H9 (cell line): ENCODE data around the gene EXD1. TPM values are rescaled to one million over a fixed set of nuclear protein-coding genes. Genes with fewer than 3 reads are reported as not detected.

Experiments
- DNase-seq: peaks from one replicate; pipeline ENCODE4 v3.0.0-alpha.2; 2017
- H2AFZ ChIP-seq: one replicate; pipeline ENCODE4 v1.6.1; 2013; ENCODE audit warnings: mild to moderate bottlenecking, low read length, control low read depth, moderate library complexity
- H2AK5ac ChIP-seq: 2 replicates; pipeline ENCODE4 v1.6.1; 2013; ENCODE audit warnings: low read length, control low read depth, mixed read lengths; ENCODE audit not compliant: insufficient read length
- H2BK120ac ChIP-seq: one replicate; pipeline ENCODE4 v1.6.1; 2013; ENCODE audit warnings: low read depth, mild to moderate bottlenecking, low read length, control low read depth, inconsistent platforms; ENCODE audit not compliant: poor library complexity, severe bottlenecking
- H2BK12ac ChIP-seq: 2 replicates; pipeline ENCODE4 v1.6.1; 2013; ENCODE audit warnings: low read length, control low read depth, mixed read lengths, low read depth; ENCODE audit not compliant: insufficient read length
- H2BK15ac ChIP-seq: 2 replicates; pipeline ENCODE4 v1.6.1; 2013; ENCODE audit warnings: low read depth, low read length, control low read depth
- H2BK20ac ChIP-seq: one replicate; pipeline ENCODE4 v1.6.1; 2013; ENCODE audit warnings: low read depth, mild to moderate bottlenecking, low read length, control low read depth, inconsistent platforms; ENCODE audit not compliant: poor library complexity, severe bottlenecking
- H2BK5ac ChIP-seq: 2 replicates; pipeline ENCODE4 v1.6.1; 2013; ENCODE audit warnings: low read length, control low read depth, mixed read lengths; ENCODE audit not compliant: insufficient read length
- H3K14ac ChIP-seq: 2 replicates; pipeline ENCODE4 v1.6.1; 2013; ENCODE audit warnings: low read length, control low read depth; ENCODE audit not compliant: insufficient read depth
- H3K18ac ChIP-seq: 2 replicates; pipeline ENCODE4 v1.6.1; 2013; ENCODE audit warnings: low read depth, mild to moderate bottlenecking, mixed read lengths, low read length, control low read depth; ENCODE audit not compliant: insufficient read length
- H3K23ac ChIP-seq: 2 replicates; pipeline ENCODE4 v1.6.1; 2013; ENCODE audit warnings: low read length, control low read depth, mixed read lengths, low read depth; ENCODE audit not compliant: insufficient read length
- H3K23me2 ChIP-seq: 2 replicates; pipeline ENCODE4 v1.6.1; 2013; ENCODE audit warnings: low read depth, mild to moderate bottlenecking, mixed read lengths, low read length, control low read depth; ENCODE audit not compliant: insufficient read length, poor library complexity, severe bottlenecking
- H3K27ac ChIP-seq: 2 replicates; pipeline ENCODE4 v1.5.1; 2013; ENCODE audit warnings: low read length, control low read depth, mixed read lengths, low read depth; ENCODE audit not compliant: insufficient read length
- H3K27me3 ChIP-seq: 2 replicates; pipeline ENCODE4 v1.6.1; 2013; ENCODE audit warnings: low read length, control low read depth, inconsistent platforms; ENCODE audit not compliant: insufficient read depth
- H3K4ac ChIP-seq: 2 replicates; pipeline ENCODE4 v1.6.1; 2013; ENCODE audit warnings: low read depth, mild to moderate bottlenecking, control low read depth, inconsistent platforms, low read length, moderate library complexity
- H3K4me1 ChIP-seq: 2 replicates; pipeline ENCODE4 v1.6.1; 2013; ENCODE audit warnings: low read length, control low read depth, inconsistent platforms; ENCODE audit not compliant: insufficient read depth
- H3K4me2 ChIP-seq: 2 replicates; pipeline ENCODE4 v1.6.1; 2013; ENCODE audit warnings: low read length, control low read depth, mixed read lengths; ENCODE audit not compliant: insufficient read length, insufficient read depth
- H3K56ac ChIP-seq: 2 replicates; pipeline ENCODE4 v1.6.1; 2013; ENCODE audit warnings: low read depth, mild to moderate bottlenecking, mixed read lengths, low read length, control low read depth; ENCODE audit not compliant: insufficient read length
- H3K79me1 ChIP-seq: 2 replicates; pipeline ENCODE4 v1.6.1; 2013; ENCODE audit warnings: low read depth, mild to moderate bottlenecking, moderate library complexity, low read length, control low read depth, inconsistent platforms; ENCODE audit not compliant: insufficient read depth, poor library complexity, severe bottlenecking
- H3K79me2 ChIP-seq: 2 replicates; pipeline ENCODE4 v1.6.1; 2013; ENCODE audit warnings: low read length, control low read depth, inconsistent platforms; ENCODE audit not compliant: insufficient read depth
- H3K9ac ChIP-seq: 2 replicates; pipeline ENCODE4 v1.6.1; 2013; ENCODE audit warnings: low read length, control low read depth, mixed read lengths; ENCODE audit not compliant: insufficient read length; ENCODE audit errors: extremely low read depth
- H3K9me3 ChIP-seq: one replicate; pipeline ENCODE4 v1.6.1; 2013; ENCODE audit warnings: low read depth, low read length, inconsistent platforms; ENCODE audit not compliant: control insufficient read depth
- H3T11ph ChIP-seq: one replicate; pipeline ENCODE4 v1.6.1; 2013; ENCODE audit warnings: mild to moderate bottlenecking, low read length, control low read depth, inconsistent platforms
- H4K20me1 ChIP-seq: one replicate; pipeline ENCODE4 v1.6.1; 2013; ENCODE audit not compliant: control insufficient read depth, insufficient read length, insufficient read depth
- H4K5ac ChIP-seq: 2 replicates; pipeline ENCODE4 v1.6.1; 2013; ENCODE audit warnings: low read depth, mild to moderate bottlenecking, mixed read lengths, low read length, control low read depth; ENCODE audit not compliant: insufficient read length
- H4K8ac ChIP-seq: replicated peaks from 2 replicates; pipeline ENCODE4 v1.6.1; 2013; ENCODE audit warnings: low read length, control low read depth, mixed read lengths, low read depth; ENCODE audit not compliant: insufficient read length
- H4K91ac ChIP-seq: 2 replicates; pipeline ENCODE4 v1.6.1; 2013; ENCODE audit warnings: low read depth, mild to moderate bottlenecking, moderate library complexity, mixed read lengths, low read length, control low read depth; ENCODE audit not compliant: insufficient read length
- H3K27ac Mint-ChIP-seq, 3 experiments: 2 replicates in 2 of 3; 3 replicates in 1 of 3; pipeline ENCODE4 v1.8.0; 2020 to 2021; ENCODE audit warnings: mixed read lengths in 3 of 3, mild to moderate bottlenecking in 1 of 3, moderate library complexity in 1 of 3
- H3K27me3 Mint-ChIP-seq: 2 replicates; pipeline ENCODE4 v1.8.0; 2021; ENCODE audit warnings: low read depth, mild to moderate bottlenecking, moderate library complexity, mixed read lengths
- H3K36me3 Mint-ChIP-seq, 3 experiments: 2 replicates in 2 of 3; 3 replicates in 1 of 3; pipeline ENCODE4 v1.8.0; 2020 to 2021; ENCODE audit warnings: low read depth in 3 of 3, mixed read lengths in 3 of 3; ENCODE audit not compliant: insufficient read depth in 1 of 3
- H3K4me1 Mint-ChIP-seq, 2 experiments: 2 replicates each; pipeline ENCODE4 v1.8.0; 2020; ENCODE audit warnings: mixed read lengths in 2 of 2
- H3K4me3 Mint-ChIP-seq, 2 experiments: 2 replicates in 1 of 2; 3 replicates in 1 of 2; pipeline ENCODE4 v1.8.0; 2020 to 2021; ENCODE audit warnings: mild to moderate bottlenecking in 2 of 2, mixed read lengths in 2 of 2, moderate library complexity in 1 of 2
- H3K9me3 Mint-ChIP-seq, 2 experiments: 2 replicates in 1 of 2; 3 replicates in 1 of 2; pipeline ENCODE4 v1.8.0; 2020; ENCODE audit warnings: mild to moderate bottlenecking in 2 of 2, mixed read lengths in 2 of 2, moderate library complexity in 1 of 2
- WGBS: extraction: QIAGEN DNeasy Blood & Tissue Kit; methylation state at CpG from one replicate; pipeline ENCODE4 v1.1.7; 2013; ENCODE audit warnings: missing lambda C conversion rate, low lambda C conversion rate, mixed read lengths; ENCODE audit not compliant: insufficient read length; ENCODE audit errors: extremely low coverage; 5-methylcytosine and 5-hydroxymethylcytosine counted together
- total RNA-seq: library from RNA; stranded (reverse); gene quantifications from 2 replicates; pipeline ENCODE4 v1.2.1, GENCODE V29; 2021
- TF ChIP-seq, protein P1 (sequence below): fragments of 200-600 bp; sonication (generic); conservative IDR thresholded peaks from 3 replicates; pipeline ENCODE4 v1.8.0; 2021; ENCODE audit warnings: antibody characterized with exemption, mild to moderate bottlenecking

The EXD1 gene
- total RNA-seq, 1 experiment from 2014 or later = not detected

DNA sequence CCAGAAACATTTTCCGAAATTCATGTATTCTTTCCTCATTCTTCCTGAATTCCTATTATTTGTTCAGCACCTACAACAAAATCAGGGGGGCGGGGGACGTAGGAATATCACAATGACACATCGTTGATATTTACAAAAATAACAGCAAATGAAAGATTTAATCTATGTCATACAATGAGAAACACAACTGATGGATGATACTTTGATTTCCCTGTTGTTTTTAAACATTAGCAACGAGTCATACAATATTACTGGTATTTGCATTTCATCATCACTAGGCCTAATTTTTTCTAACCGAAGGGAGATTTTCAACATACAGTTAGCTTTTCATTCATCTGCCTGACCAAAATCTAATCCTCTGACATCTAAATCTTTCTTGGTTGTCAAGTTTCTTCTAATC is 69.2 kb downstream of the EXD1 start:
- no peak overlapping the region for H3K27ac Mint-ChIP-seq
- Histone ChIP-seq H3T11ph (no peak overlapping the region), H3K9ac (no peak overlapping the region), H3K23me2 (no peaks in the 10 kb centered on the region), H2BK5ac (no peak overlapping the region), H2BK15ac (no peak overlapping the region), H4K8ac (no peak overlapping the region), H4K20me1 (no peaks in the 10 kb centered on the region), H3K23ac (no peak overlapping the region), H3K9me3 (no peaks in the 10 kb centered on the region), H3K4me1 (no peaks in the 10 kb centered on the region), H3K4ac (no peak overlapping the region), H3K56ac (no peak overlapping the region), H3K14ac (no peak overlapping the region), H3K79me2 (no peaks in the 10 kb centered on the region), H2BK20ac (no peak overlapping the region), H3K79me1 (no peaks in the 10 kb centered on the region), H3K27ac (no peak overlapping the region), H2AK5ac (no peak overlapping the region), H2AFZ (no peak overlapping the region), H2BK120ac (no peak overlapping the region), H3K4me2 (no peak overlapping the region), H3K18ac (no peak overlapping the region), H4K91ac (no peak overlapping the region), H4K5ac (no peak overlapping the region), H2BK12ac (no peak overlapping the region), H3K27me3 (no peaks in the 10 kb centered on the region)
- no peak overlapping the region for H3K4me3 Mint-ChIP-seq
- no CpG with 5 or more reads among the region's 6 CpGs for WGBS
- H3K27me3 Mint-ChIP-seq = no peaks in the 10 kb centered on the region
- DNase-seq = no peak
- no peaks in the 10 kb centered on the region for H3K36me3 Mint-ChIP-seq
- TF ChIP-seq, protein P1, sequence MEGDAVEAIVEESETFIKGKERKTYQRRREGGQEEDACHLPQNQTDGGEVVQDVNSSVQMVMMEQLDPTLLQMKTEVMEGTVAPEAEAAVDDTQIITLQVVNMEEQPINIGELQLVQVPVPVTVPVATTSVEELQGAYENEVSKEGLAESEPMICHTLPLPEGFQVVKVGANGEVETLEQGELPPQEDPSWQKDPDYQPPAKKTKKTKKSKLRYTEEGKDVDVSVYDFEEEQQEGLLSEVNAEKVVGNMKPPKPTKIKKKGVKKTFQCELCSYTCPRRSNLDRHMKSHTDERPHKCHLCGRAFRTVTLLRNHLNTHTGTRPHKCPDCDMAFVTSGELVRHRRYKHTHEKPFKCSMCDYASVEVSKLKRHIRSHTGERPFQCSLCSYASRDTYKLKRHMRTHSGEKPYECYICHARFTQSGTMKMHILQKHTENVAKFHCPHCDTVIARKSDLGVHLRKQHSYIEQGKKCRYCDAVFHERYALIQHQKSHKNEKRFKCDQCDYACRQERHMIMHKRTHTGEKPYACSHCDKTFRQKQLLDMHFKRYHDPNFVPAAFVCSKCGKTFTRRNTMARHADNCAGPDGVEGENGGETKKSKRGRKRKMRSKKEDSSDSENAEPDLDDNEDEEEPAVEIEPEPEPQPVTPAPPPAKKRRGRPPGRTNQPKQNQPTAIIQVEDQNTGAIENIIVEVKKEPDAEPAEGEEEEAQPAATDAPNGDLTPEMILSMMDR = no peak
- H3K9me3 Mint-ChIP-seq = no peaks in the 10 kb centered on the region
- H3K4me1 Mint-ChIP-seq = no peaks in the 10 kb centered on the region
